ENCODE data around the gene CD320.

DNA sequence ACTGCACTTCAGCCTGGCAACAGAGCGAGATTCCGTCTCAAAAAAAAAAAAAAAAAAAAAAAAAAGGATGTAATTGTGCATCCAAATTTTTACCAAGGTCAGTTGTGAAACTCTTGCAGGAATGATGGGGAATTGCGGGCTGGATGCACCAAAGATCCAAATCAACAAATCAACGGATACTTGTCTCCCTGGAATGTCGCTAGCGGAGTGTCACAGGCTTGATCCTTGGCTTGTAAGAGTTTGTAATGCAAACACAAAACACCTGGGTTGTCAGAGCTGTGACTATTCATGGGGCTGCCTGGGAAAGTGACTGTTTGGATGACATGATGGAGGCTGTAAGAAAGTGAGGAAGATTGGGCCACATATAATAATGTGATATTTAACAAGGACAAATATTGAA lies 30.7 kb upstream of the CD320 start:
- TF ChIP-seq GLIS2 (tag by site-specific recombination; IDR thresholded peaks at IDR 0.05), result no peak
- no peak for TF ChIP-seq ZBTB21 (tag by site-specific recombination; IDR thresholded peaks at IDR 0.05)
- no peak for TF ChIP-seq ZNF280D (tag by site-specific recombination; IDR thresholded peaks at IDR 0.05)
- TF ChIP-seq MEIS1 (CRISPR knock-in tag; IDR thresholded peaks at IDR 0.05; ENCODE audit: borderline replicate concordance), result no peak
- TF ChIP-seq, protein P1, sequence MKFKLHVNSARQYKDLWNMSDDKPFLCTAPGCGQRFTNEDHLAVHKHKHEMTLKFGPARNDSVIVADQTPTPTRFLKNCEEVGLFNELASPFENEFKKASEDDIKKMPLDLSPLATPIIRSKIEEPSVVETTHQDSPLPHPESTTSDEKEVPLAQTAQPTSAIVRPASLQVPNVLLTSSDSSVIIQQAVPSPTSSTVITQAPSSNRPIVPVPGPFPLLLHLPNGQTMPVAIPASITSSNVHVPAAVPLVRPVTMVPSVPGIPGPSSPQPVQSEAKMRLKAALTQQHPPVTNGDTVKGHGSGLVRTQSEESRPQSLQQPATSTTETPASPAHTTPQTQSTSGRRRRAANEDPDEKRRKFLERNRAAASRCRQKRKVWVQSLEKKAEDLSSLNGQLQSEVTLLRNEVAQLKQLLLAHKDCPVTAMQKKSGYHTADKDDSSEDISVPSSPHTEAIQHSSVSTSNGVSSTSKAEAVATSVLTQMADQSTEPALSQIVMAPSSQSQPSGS (tag by site-specific recombination; IDR thresholded peaks at IDR 0.05; ENCODE audit: low read depth), result no peak
- TF ChIP-seq TCF7L2 (IDR thresholded peaks at IDR 0.05; ENCODE audit: borderline replicate concordance, low read depth, low read length), result no peak
- TF ChIP-seq YY1 (tag by site-specific recombination; IDR thresholded peaks at IDR 0.05), result no peak
- TF ChIP-seq CTCF (tag by site-specific recombination; IDR thresholded peaks at IDR 0.05), result no peak
